ENCODE results near the gene KCNN3.

KCNN3 gene

DNA sequence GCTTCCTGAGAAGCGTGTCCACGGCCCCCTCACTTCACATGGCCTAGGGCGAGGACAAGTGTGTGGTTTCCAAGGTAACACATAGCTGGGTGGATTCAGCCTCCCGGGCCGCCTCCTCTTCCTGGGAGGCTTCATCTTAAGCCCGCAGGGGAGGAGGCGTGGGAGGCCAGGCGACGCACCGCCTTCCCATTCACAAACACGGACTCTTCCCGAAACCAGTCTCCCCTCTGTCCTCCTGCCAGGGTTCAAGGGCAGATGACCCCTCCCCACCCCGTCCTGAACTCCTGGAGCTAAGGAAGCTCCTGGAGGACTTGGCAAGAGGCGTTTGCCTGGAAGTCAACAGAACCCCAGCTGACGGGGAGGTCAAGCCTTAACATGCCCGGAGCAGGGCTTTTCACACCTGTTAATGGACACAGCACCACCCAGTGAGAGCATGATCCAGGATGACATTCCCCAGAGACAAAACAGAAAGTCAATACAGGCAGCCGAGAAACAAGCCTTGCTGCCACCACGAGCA is 56.7 kb downstream of the KCNN3 start:
- peak; percentile 75 for DNase-seq

DNA sequence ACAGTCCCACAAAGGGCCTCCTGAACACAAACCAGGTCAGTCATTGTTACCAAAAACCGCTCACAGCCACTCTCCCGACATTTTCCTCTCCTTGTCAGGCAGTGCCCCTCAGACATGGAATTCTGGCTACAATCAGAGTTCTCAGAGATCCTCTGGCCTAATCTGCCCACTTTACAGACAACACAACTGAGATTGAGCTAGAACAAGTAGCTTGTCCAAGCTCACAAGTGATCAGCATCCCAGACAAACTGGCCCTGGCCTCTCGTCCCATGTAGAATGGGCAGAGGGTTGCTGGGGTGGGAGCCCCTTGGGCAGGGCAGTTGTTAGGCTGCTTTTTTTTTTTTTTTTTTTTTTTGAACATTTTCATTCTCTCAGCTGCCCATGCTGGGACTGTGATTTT is 57.2 kb downstream of the KCNN3 start:
- DNase-seq = no peak

DNA sequence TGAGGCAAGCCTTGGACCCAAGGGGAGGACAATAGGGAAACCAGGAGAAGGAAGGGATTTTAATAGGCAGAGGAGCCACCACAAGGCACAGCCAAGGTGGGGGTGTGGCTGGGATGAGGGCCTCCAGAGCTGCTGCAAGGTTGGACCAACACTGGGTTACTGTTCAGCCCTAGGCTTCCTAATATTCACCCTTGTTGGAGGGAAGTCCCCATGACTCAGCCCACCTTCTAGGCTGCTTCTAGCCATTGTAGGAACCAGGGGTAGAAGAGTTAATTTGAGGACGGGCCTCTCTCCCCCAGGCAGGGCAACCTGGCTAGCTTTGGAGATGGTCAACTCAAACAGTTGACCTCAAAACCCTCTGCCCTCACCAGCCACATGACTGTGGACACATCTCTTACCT is 59.5 kb downstream of the KCNN3 start:
- DNase-seq = no peak

DNA sequence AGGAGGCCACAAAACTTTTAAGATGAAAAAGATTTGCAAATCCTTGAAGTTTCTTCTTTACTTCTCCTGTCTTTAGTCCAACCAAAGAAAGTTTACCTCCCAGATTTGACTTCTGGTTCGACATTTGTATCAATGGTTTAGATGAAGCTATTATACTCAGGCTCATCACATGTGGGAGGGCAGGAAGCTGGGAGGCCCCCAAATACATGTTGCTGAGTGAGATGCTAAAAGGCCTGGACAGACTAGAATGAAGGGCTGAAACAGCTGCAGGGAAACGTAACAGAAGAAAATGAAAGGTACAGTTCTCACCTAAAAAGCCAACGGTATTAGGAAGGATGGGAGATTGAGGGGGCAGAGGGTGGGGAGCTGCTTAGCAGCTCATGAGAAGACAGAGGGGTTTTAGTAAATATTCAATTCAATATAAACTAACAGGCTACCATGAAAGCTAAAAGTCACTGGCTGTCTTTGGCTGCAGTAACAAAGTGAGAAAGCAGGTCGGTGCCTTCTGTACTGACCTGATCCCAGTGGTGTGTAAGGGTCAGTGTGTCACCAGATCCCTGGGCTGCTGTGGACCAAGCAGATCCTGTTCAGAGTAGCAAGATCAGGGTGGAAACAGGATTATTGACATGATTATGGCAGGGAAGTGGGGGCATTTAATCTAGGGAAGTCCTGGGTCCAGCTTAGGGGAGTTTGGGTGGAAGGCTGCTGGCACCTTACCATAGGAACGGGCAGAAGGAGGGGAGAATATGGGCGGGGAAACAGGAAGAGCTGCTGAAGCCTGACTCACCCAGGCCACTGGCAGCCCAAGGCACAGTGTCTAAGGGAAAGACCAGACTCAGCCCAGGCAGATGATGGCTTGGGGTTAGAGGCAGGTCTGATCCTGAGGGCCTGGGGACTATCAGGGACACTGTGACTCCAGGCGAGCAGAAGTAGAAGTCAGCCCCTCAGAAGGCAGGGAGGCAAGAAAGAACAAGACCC is 60.4 kb downstream of the KCNN3 start:
- DNase-seq = no peak

DNA sequence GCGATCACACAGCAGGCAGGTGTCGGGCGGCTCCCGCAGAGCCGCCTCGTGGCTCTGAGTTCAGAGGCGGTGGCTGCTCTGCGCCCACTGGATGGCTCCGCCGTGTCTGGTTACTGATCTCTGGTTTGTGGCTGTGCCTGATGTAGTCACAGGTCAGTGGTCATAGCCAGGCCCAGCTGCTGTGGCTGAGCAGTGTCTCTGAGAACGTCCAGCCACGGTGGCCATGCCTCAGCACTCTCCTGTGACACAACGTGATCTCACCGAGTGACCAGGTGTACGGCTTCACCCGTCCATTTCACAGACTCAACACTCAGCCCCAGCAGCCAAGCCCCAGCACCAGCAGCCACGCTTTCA is 61.2 kb downstream of the KCNN3 start:
- DNase-seq = no peak

DNA sequence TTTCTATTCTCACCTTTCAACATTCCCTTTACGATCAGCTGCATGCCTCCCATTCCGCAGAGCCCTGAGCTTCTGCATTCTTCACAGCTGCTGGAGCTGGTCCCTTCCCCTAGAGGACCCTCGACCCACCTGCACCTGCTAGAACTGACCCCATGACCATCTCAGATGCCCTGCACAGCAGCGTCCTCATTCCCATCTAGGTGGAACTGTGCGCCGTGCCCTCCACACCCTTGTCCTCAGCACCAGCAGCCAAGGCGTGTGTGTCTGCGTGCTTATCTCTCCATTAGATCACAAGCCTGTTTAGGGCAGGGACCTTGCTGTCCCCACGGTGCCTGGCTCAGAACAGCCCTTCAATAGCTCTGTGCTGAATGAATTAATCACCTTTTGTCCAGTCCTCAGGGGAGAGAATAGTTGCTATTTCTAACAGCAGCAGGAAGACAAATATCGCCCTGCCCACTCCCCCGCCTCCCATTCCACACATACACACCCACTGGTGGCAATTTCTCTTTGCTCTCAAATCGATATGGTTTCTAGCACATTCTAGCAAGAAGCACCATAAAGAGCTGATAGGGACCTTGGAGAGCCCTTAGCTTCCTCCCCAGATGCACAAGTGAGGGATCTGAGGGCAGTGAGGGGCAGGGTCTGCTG is 61.7 kb downstream of the KCNN3 start:
- DNase-seq = no peak

DNA sequence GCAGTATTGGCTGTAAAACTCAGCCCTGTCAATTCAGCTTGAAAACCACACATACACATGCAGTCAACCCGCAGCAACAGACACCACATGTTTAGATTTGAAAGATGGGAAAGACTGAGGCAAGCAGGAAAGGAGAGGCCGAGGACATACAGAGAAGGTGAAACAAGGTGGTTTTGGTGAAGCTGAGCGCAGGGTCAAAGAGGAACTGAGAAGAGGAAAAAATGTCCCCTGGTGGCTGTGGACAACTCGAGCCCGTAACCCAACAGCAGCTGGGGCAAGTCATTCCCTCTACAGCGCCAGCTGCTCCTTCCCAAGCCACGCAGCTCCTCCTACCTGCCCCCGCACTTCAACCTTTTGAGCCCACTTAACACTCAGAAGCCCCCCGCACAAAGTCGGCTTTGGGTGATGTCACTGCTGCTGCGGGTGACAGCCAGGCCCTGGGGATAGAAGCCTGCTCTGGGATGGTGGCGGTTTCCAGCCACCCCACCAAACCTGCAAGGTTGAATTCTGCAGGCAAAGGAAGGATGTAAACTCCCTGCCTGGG is 63.0 kb downstream of the KCNN3 start:
- no peak for DNase-seq

DNA sequence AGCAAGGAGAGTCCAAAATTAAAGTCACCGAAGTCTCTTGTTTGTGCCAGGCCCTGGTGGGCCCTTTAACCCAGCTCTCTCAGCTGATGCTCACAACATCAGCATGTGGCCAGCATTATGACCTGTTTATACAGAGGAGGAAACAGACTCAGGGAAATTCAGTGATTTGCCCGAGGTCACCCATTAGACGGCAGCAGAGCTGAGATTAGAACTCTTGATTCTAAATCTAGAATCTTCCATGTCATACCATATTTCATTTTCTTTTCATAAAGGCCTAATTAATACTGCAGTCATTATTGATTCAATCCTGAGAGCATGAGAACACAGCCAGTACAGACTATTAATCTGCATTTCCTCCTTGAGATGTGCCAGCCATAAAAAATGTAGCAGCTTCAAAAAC is 63.7 kb downstream of the KCNN3 start:
- no peak for DNase-seq

DNA sequence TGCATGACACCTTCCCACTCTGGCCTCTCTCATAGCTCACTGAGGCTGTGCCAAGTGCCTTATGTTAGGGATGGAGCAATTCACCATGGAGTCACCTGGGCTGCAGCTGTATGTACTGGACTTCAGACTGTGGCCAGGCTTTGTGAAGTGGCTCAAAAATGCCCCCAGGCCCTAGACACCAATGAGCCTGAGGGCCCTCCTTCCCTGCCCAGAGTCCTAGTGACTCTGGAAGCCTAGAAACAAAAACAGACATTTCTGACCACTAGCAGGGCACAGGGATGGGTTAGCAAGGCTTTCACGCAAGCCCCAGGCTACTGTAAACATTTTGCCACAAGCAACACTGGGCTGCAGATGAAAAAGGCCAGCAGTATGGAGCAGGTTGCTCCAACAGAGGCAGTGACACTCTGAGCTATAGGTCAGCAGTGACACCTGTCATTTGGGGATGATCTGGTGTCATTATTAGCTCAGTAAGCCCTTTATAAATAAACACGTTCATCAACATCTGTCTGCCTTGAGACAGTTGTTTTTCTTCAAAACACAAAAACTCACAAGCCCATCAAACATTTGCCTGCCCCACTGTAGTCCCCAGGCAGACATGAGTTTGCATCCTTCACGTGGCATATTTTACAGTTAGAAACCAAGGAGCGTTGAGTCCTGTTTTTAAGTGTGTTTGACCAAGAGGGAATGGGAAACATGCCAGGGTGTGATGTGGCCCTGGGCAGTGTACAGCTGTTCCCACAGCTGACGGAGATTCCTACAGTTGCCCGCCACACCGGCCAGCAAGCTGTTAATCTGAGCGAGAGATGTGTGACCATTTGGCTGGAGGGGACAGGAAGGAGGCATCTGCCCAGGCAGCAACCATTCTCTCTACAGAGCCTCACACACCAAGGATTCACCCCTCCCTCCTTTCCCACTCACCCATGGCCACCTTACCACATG is 66.8 kb downstream of the KCNN3 start:
- DNase-seq = no peak

DNA sequence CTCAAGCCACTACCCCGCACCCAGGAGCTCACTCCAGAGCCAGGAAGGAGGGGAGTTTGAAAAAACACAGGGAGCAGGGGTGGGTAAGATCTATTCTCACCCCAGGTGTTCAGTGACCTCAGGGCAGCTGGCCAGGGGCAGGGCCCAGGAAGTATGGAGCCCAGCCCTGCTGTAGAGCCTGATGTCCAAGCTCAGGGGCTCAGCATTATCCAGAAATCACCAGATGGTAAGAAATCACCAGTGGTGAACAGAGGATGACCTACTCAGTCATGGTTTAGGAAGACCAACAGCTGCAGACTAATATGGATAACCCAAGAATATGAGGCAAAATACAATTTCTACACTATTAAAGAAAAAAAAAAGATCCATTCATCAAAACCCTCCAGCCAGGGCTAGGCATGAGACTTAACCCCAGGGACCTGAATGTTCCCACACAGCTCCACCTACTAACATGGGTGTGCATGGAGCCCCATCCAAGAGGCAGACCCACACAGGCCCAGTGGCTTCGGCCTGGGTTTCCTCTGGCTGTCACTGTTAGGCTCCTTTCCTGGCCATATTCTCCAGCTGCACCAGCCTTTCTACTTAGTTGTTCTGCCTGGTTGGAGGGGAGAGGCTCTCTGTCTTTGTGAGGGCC is 67.6 kb downstream of the KCNN3 start:
- no peak for DNase-seq

DNA sequence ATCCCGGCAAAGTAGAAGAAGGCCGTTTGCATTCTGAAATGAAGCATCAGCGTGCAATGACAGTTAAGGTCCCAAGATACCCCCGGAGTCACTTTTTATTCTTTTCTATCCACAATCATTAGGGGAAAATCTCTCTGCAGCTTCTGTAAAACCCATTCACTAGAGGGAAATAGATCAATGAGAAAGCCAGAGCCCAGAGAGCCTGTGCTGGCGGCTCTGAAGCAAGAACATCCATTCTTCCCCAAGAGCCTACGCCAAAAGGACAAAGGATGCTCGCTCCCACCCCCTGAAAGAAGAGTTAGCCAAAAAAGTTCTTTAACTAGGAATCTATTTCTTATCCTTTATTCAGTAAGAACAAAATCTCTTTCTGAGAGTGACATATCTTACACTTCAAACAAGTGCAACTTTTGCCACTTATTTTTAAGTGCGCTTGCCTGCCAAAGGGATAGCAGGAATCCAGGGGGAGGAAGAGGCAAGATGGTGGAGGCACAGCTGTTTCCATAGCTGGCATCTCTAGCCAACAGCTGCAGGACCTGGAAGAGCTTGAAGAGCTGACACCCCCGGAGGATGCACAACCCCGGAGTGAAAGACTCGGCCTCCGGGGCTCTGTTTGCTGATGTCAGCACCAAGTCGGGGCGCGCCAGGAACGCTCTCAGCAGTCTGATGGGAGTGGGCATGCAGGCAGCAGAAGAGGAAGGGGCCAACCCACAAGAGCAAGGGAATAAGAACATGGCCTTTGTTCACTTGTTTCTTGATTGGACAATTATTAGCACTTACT is 68.7 kb downstream of the KCNN3 start:
- DNase-seq = no peak

DNA sequence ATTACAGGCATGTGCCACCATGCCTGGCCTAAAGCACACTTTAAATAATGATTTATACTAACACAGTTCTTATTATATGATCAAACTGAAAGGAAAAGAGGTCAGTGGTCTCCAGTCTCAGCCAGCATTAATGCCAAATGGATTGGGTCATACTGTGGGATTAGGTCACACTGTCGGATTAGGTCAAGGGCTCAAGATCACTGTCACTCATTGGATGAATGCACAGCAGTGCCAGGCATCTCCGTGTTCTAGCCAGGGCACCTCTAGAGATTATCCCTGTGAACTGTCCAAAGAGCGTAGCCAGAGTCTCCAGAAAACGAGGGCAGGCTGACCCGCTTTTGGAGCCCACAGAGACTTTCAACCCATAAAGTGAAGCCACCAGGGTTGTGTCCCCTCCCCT is 70.9 kb downstream of the KCNN3 start:
- DNase-seq = no peak

DNA sequence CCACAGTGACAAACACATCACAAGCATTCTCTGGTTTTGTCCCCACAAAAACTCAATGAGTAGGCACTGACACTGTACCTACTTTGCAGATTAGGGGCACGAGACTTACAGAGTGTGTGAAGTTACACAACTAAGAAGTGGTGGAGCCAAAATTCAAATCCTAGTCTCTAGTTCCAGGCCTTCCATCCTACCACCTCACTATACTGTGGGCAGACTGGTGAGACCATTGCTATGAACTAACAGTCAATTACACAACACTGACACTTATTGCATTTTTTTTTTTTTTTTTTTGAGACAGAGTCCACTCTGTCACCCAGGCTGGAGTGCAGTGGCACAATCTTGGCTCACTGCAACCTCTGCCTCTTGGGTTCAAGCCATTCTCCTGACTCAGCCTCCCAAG is 71.4 kb downstream of the KCNN3 start:
- no peak for DNase-seq

DNA sequence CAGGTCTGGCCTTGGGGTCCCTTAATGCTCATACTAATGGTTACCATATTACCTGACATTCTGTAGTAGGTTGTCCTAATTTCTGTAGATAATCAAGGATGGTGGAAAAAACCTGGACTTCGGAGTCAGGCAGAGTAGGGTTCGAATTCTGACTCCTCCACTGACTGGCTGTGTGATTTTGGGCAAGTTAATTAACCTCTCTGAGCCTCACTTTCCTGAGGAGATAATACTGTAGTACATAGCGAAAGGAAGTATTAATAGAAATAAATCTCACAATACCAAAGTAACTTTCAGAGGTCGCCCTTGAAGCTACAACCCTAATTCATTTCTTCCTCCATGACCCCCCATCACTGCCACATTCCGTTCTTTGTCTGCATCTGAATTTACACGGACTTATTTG is 72.9 kb downstream of the KCNN3 start:
- no peak for DNase-seq

DNA sequence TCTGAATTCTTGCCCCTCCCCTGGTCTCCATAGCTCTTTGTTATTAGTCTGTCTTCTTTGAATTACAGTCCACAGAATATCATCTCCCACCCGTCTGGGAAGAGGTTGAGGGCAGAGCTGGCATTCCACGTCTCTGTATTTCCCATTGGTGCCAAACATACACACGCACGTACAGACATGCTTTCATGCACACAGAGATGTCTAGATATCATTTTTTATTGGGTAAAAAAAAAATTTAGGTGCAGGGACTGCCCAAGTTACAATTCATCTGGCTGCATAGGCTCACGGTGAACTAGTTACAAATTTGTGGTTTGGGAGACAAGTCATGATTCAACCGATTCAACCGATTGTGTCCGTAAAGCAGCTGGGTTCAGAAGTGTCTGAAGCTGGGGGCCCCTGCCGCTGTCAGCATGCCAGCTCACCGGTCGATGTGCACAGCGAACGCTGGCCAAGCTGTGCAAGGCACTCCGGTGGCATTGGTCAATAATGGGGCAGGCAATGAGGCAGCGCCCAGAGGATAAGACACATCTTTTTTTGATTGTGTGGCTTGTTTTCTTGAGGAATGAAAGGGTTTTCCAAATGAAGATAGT is 73.7 kb downstream of the KCNN3 start:
- DNase-seq = no peak

DNA sequence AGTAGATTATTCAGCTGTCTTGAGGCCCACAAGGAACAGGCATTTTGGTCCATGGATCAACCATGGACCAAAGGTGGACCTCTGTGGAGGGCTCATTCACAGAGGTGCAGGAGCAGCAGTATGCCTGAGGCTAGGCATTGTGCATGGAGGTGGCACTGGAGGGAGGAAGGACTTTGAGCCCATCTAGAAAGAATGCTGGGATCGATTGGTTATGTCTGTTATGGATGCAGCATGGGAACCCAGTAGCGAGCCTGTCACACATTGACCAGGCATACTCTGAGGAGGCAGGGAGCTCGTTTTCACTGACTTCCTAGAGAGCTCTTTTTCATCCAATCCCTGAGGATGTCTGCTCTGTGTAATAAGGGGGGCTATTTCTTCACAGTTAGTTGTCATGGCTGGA is 75.5 kb downstream of the KCNN3 start:
- no peak for DNase-seq

DNA sequence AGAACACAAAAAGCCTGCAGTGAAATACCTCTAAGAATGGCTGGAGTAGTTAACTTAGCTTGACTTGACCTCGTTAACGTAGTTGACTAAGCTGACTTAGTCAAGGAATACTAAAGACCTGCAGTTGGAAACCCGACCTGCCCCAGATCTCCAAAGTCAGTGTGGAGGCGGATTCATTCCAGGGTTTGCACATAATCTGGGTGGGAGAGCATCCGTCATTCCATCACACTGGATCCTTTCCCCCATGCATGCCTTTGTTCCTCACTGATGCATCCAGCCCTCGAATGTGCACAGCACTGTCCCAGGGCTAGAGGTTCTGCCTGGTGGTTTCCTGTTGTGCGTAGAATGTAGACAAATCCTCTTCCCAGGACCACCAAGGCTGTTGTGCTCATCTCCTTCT is 76.4 kb downstream of the KCNN3 start:
- DNase-seq = no peak

DNA sequence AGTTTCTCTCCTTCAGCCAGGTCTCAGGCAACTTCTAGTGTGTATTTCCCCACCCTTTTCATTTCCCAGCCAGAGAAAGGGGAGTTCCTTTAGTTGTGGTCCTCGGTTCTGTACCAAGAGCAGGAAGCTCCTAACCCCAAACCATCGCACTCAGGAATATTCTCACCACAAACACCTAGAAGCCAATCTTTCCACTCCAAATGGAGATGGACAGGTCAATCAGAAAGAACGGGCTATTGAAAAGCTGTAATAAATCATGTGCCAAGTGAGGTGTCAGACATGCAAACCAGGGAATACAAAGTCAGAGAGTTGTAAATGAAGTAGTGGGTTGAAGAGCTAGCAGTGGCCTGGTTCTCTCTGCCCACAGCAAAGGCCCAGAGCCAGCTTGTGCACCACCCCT is 77.2 kb downstream of the KCNN3 start:
- no peak for DNase-seq

DNA sequence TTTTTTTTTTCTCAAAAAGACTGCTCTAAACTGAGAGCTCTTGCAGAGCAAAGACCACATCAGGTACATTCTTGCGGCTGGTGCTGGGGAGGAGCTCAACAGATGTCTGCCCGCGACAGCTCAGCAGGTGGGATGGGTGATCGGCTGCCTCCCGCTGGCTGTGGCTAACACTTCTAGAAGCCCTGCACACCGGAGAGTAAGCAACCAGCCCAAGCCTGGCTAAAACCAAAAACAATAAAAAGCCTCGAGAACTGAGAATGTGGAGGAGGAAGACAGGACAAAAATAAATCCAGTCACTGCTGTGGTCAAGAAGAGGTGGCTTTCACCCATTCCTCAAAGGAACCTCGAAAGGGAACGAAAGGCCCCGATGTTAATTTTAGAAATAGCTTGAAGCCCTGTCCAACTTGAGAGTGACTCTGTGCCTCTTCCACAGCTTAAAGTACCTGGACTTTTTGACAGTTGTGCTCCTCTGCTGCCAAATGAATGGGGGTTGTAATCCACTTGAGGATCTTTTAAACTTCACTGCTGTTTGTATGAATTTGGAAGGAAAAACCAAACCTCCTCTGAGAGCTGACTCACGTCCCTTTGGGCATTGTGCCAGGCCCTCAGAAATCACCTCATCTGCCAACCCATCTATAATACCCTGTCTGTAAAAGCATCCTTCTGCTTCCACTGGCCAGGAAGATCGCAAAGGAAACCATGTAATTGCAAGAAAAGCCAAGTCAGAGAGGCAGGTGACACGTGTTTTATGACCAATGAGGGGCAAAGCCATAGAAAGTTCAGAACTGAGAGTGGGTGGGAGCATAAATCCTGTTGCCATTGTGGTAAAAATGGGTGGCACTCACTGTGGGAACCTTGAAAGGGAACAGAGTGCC is 78.6 kb downstream of the KCNN3 start:
- peak; percentile 65 for DNase-seq

DNA sequence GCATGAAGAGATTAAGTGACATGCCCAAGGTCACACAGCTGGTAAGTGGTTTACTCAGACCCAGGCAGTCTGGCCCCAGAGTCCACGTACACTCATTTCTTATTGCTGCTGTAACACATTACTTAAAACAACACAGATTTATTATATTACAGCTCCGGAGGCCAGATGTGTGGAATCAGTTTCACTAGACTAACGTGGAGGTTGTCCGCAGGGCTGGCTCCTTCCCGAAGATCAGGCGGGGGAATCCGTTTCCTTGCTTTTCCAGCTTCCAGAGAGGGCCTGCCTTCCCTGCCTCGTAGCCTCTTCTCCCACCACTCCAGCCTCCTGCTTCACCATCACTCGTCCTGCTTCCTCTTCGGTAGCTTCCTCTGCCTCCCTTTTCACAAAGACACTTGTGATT is 81.2 kb downstream of the KCNN3 start:
- DNase-seq = no peak
